ENCODE results near the gene WNT3A.

GRCh38 chr1:228087771-228088251 lies 81.0 kb downstream of the WNT3A start:
- TF ChIP-seq CTCF (IDR thresholded peaks at IDR 0.05; ENCODE audit: insufficient read depth, low read length) (no peak), POLR2AphosphoS5 (IDR thresholded peaks at IDR 0.05; ENCODE audit: low read depth) (0 out of 2 replicates have a peak, but pooled peaks have one; percentile 33), REST (IDR thresholded peaks at IDR 0.05; ENCODE audit: insufficient replicate concordance, low read depth) (no peak)

Data from HL-60 (cell line).